ENCODE results near the gene FANCC.

Gene FANCC

DNA sequence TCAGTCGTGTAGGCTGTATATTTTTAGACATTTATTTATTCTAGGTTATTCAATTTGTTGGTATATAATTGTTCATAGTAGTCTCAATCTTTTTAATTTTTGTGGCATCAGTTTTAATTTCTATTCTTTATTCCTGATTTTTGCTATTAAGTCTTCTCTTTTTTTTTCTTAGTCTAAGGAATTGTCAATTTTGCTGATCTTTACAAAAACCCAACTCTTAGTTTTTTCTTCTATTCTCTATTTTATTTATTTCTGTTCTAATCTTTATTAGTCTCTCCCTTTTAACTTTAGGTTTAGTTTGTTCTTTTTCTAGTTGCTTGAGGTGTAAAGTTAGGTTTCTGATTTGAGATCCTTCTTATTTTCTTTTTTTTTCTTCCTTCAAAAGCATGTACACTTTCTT, 152.5 kb downstream of the FANCC start:
- Histone ChIP-seq H2BK120ac (ENCODE audit: low read depth, low read length) (no peak overlapping the region), H3K27me3 (ENCODE audit: control insufficient read depth in 1 of 2, insufficient read depth in 1 of 2, low read length in 2 of 2) (no peaks in the 10 kb centered on the region), H2BK15ac (ENCODE audit: low read depth, poor library complexity, severe bottlenecking) (no peak overlapping the region), H4K91ac (ENCODE audit: low read length) (no peak overlapping the region), H3K18ac (ENCODE audit: low read depth in 1 of 2, low read length in 2 of 2) (no peak overlapping the region), H3K27ac (ENCODE audit: low read length, poor library complexity, severe bottlenecking) (no peak overlapping the region), H3K23ac (ENCODE audit: low read length in 2 of 2) (no peak overlapping the region), H2AFZ (ENCODE audit: low read depth, low read length) (no peak overlapping the region), H2BK5ac (ENCODE audit: low read depth, low read length, poor library complexity, severe bottlenecking) (peak overlapping the region; percentile 19), H2BK12ac (ENCODE audit: low read length in 2 of 2) (no peak overlapping the region), H3K14ac (ENCODE audit: low read length in 2 of 2) (no peak overlapping the region), H3K79me1 (replicated peaks; ENCODE audit: low read length, poor library complexity, severe bottlenecking) (no peaks in the 10 kb centered on the region), H4K8ac (ENCODE audit: low read length) (no peak overlapping the region), H3K4me3 (ENCODE audit: insufficient read depth in 1 of 2, low read depth in 1 of 2, low read length in 2 of 2) (no peak overlapping the region), H3K9me3 (ENCODE audit: control insufficient read depth, low read length) (peaks cover 8% of the 10 kb centered on the region), H3K4me2 (ENCODE audit: low read length, poor library complexity, severe bottlenecking) (no peak overlapping the region), H3K9ac (ENCODE audit: low read length) (no peak overlapping the region), H3K36me3 (ENCODE audit: control insufficient read depth in 1 of 2, insufficient read depth in 2 of 2, low read depth in 1 of 2, low read length in 2 of 2) (no peaks in the 10 kb centered on the region), H3K4ac (ENCODE audit: low read depth in 1 of 2, low read length in 2 of 2) (no peak overlapping the region), H2AK5ac (ENCODE audit: low read length, severe bottlenecking) (no peak overlapping the region), H3K4me1 (ENCODE audit: control insufficient read depth, insufficient read depth, low read depth, low read length) (no peaks in the 10 kb centered on the region)
- DNase-seq = no peak
- no CpG with 5 or more reads among the region's 1 CpG for WGBS

DNA sequence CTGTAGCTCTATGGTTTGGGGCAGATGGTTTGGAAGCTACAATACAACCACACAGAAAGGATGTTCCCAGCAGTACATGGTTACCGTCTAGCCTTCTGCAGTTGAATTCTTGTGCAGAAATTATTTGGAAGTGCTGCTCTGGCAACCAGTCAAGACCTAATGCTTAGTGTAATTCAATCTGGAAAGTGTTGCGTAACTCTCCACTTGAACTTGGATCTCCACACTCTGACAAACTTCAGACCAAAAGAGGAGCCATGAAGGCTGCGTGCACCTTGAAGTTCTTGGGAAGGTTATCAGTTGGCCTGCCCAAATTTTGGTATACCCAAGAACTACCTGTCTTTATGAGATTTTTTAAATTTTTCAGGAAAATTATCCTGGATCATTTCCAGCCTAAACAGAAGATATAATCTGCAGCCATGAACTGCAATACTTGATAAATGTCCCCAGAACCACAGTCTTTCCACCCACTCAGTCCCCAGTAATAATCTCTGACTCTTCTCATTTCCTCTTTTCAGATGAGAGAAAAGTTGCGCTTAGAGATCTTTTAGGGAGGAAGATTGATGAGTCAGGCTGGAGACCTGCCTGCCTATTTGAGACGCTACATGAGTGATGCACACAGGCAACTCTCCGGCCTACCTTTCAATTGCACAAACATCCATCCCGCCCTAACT, 159.9 kb downstream of the FANCC start:
- Histone ChIP-seq H4K8ac (ENCODE audit: low read length) (no peak overlapping the region), H4K91ac (ENCODE audit: low read length) (no peak overlapping the region), H3K9me3 (ENCODE audit: control insufficient read depth, low read length) (no peaks in the 10 kb centered on the region), H3K79me1 (replicated peaks; ENCODE audit: low read length, poor library complexity, severe bottlenecking) (no peaks in the 10 kb centered on the region), H2BK12ac (ENCODE audit: low read length in 2 of 2) (no peak overlapping the region), H3K4ac (ENCODE audit: low read depth in 1 of 2, low read length in 2 of 2) (no peak overlapping the region), H3K9ac (ENCODE audit: low read length) (no peak overlapping the region), H3K4me1 (ENCODE audit: control insufficient read depth, insufficient read depth, low read depth, low read length) (no peaks in the 10 kb centered on the region), H3K27ac (ENCODE audit: low read length, poor library complexity, severe bottlenecking) (no peak overlapping the region), H2AK5ac (ENCODE audit: low read length, severe bottlenecking) (no peak overlapping the region), H3K27me3 (ENCODE audit: control insufficient read depth in 1 of 2, insufficient read depth in 1 of 2, low read length in 2 of 2) (no peaks in the 10 kb centered on the region), H3K14ac (ENCODE audit: low read length in 2 of 2) (no peak overlapping the region), H2BK120ac (ENCODE audit: low read depth, low read length) (no peak overlapping the region), H2AFZ (ENCODE audit: low read depth, low read length) (no peak overlapping the region), H3K18ac (ENCODE audit: low read depth in 1 of 2, low read length in 2 of 2) (no peak overlapping the region), H3K4me3 (ENCODE audit: insufficient read depth in 1 of 2, low read depth in 1 of 2, low read length in 2 of 2) (no peak overlapping the region), H3K4me2 (ENCODE audit: low read length, poor library complexity, severe bottlenecking) (no peak overlapping the region), H3K36me3 (ENCODE audit: control insufficient read depth in 1 of 2, insufficient read depth in 2 of 2, low read depth in 1 of 2, low read length in 2 of 2) (no peaks in the 10 kb centered on the region), H3K23ac (ENCODE audit: low read length in 2 of 2) (no peak overlapping the region), H2BK5ac (ENCODE audit: low read depth, low read length, poor library complexity, severe bottlenecking) (no peak overlapping the region), H2BK15ac (ENCODE audit: low read depth, poor library complexity, severe bottlenecking) (no peak overlapping the region)
- 64% methylated on average over 6 of the region's 7 CpGs for WGBS
- peak; percentile 93 for DNase-seq

DNA sequence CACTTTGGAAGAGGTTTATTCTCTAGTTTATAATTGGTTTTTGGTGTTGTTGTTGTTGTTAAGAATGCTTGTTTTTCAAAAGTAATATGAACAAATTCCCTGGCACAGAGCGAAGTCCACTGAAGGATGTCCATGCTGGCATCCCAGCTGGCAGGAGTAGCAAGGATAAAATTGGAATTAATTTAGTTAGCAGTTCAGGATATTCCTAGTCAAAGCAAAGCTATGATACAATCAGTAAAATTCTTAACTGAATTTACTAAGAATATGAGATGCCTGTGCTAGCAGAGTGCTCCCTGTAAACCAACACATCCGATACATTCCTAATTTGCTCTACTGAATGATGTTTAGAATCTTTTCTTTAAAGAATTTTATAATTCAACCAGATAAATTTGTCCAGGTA, 161.4 kb downstream of the FANCC start:
- Histone ChIP-seq H3K18ac (ENCODE audit: low read depth in 1 of 2, low read length in 2 of 2) (no peak overlapping the region), H3K4me3 (ENCODE audit: insufficient read depth in 1 of 2, low read depth in 1 of 2, low read length in 2 of 2) (no peak overlapping the region), H3K36me3 (ENCODE audit: control insufficient read depth in 1 of 2, insufficient read depth in 2 of 2, low read depth in 1 of 2, low read length in 2 of 2) (no peaks in the 10 kb centered on the region), H2BK15ac (ENCODE audit: low read depth, poor library complexity, severe bottlenecking) (no peak overlapping the region), H2BK12ac (ENCODE audit: low read length in 2 of 2) (no peak overlapping the region), H2AK5ac (ENCODE audit: low read length, severe bottlenecking) (no peak overlapping the region), H3K9me3 (ENCODE audit: control insufficient read depth, low read length) (no peaks in the 10 kb centered on the region), H3K9ac (ENCODE audit: low read length) (no peak overlapping the region), H4K8ac (ENCODE audit: low read length) (no peak overlapping the region), H2BK5ac (ENCODE audit: low read depth, low read length, poor library complexity, severe bottlenecking) (no peak overlapping the region), H3K14ac (ENCODE audit: low read length in 2 of 2) (no peak overlapping the region), H3K4me1 (ENCODE audit: control insufficient read depth, insufficient read depth, low read depth, low read length) (no peaks in the 10 kb centered on the region), H2BK120ac (ENCODE audit: low read depth, low read length) (no peak overlapping the region), H3K23ac (ENCODE audit: low read length in 2 of 2) (no peak overlapping the region), H2AFZ (ENCODE audit: low read depth, low read length) (no peak overlapping the region), H3K27me3 (ENCODE audit: control insufficient read depth in 1 of 2, insufficient read depth in 1 of 2, low read length in 2 of 2) (no peaks in the 10 kb centered on the region), H3K27ac (ENCODE audit: low read length, poor library complexity, severe bottlenecking) (no peak overlapping the region), H3K4me2 (ENCODE audit: low read length, poor library complexity, severe bottlenecking) (no peak overlapping the region), H4K91ac (ENCODE audit: low read length) (no peak overlapping the region), H3K79me1 (replicated peaks; ENCODE audit: low read length, poor library complexity, severe bottlenecking) (no peaks in the 10 kb centered on the region), H3K4ac (ENCODE audit: low read depth in 1 of 2, low read length in 2 of 2) (no peak overlapping the region)
- DNase-seq = no peak
- 100% methylated on average over 1 of the region's 2 CpGs for WGBS

DNA sequence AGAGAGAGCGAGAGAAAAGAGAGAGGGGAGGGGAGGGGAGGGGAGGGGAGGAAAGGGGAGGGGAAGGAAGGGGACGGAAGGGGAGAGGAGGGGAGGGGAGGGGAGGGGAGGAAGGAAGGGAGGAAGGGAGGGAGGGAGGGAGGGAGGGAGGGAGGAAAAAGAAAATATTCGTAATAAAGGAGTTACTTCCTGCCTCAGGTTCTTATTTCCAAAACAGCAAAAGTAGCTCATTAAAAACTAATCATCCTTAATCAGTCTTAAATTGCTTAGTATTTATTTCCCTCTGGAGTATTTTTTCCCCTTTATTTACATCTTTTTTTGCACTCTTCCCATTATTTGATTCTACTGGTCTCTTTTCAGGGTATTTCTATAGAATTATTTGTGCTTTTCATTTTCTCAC, 162.3 kb downstream of the FANCC start:
- DNase-seq = no peak
- Histone ChIP-seq H3K4me3 (ENCODE audit: insufficient read depth in 1 of 2, low read depth in 1 of 2, low read length in 2 of 2) (no peak overlapping the region), H3K79me1 (replicated peaks; ENCODE audit: low read length, poor library complexity, severe bottlenecking) (no peaks in the 10 kb centered on the region), H3K27me3 (ENCODE audit: control insufficient read depth in 1 of 2, insufficient read depth in 1 of 2, low read length in 2 of 2) (no peaks in the 10 kb centered on the region), H2AFZ (ENCODE audit: low read depth, low read length) (no peak overlapping the region), H3K18ac (ENCODE audit: low read depth in 1 of 2, low read length in 2 of 2) (no peak overlapping the region), H3K27ac (ENCODE audit: low read length, poor library complexity, severe bottlenecking) (no peak overlapping the region), H3K14ac (ENCODE audit: low read length in 2 of 2) (no peak overlapping the region), H2BK120ac (ENCODE audit: low read depth, low read length) (no peak overlapping the region), H3K9ac (ENCODE audit: low read length) (no peak overlapping the region), H3K36me3 (ENCODE audit: control insufficient read depth in 1 of 2, insufficient read depth in 2 of 2, low read depth in 1 of 2, low read length in 2 of 2) (no peaks in the 10 kb centered on the region), H2BK15ac (ENCODE audit: low read depth, poor library complexity, severe bottlenecking) (no peak overlapping the region), H4K8ac (ENCODE audit: low read length) (no peak overlapping the region), H2BK12ac (ENCODE audit: low read length in 2 of 2) (no peak overlapping the region), H3K4me1 (ENCODE audit: control insufficient read depth, insufficient read depth, low read depth, low read length) (no peaks in the 10 kb centered on the region), H3K4ac (ENCODE audit: low read depth in 1 of 2, low read length in 2 of 2) (no peak overlapping the region), H3K4me2 (ENCODE audit: low read length, poor library complexity, severe bottlenecking) (no peak overlapping the region), H2BK5ac (ENCODE audit: low read depth, low read length, poor library complexity, severe bottlenecking) (no peak overlapping the region), H3K23ac (ENCODE audit: low read length in 2 of 2) (no peak overlapping the region), H3K9me3 (ENCODE audit: control insufficient read depth, low read length) (no peaks in the 10 kb centered on the region), H2AK5ac (ENCODE audit: low read length, severe bottlenecking) (no peak overlapping the region), H4K91ac (ENCODE audit: low read length) (no peak overlapping the region)
- WGBS = no CpG with 5 or more reads among the region's 3 CpGs

All from mesenchymal stem cell (in vitro differentiated cells and primary cell).